Measurements from ENCODE around the gene PRCC. TPM values are rescaled to one million over a fixed set of nuclear protein-coding genes. Genes with fewer than 3 reads are reported as not detected.

The PRCC gene, protein sequence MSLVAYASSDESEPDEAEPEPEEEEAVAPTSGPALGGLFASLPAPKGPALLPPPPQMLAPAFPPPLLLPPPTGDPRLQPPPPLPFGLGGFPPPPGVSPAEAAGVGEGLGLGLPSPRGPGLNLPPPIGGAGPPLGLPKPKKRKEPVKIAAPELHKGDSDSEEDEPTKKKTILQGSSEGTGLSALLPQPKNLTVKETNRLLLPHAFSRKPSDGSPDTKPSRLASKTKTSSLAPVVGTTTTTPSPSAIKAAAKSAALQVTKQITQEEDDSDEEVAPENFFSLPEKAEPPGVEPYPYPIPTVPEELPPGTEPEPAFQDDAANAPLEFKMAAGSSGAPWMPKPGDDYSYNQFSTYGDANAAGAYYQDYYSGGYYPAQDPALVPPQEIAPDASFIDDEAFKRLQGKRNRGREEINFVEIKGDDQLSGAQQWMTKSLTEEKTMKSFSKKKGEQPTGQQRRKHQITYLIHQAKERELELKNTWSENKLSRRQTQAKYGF
- 10 to 100 TPM; 32.1 to 56.9 (median 44.2) TPM for total RNA-seq
- 10 to 100 TPM; 40.6 to 53.4 TPM for polyA plus RNA-seq
- long read RNA-seq, donor 1, transcript PRCC-201 (7 exons, 2,105 nt) = major isoform, 27 of 34 reads
- long read RNA-seq, donor 1, partial matches to known transcripts = 2 of 34 reads
- long read RNA-seq, donor 1, other reads (novel, unspliced or antisense) = 4 of 34 reads
- long read RNA-seq, donor 2, transcript PRCC-201 (7 exons, 2,105 nt) = major isoform, 27 of 47 reads
- long read RNA-seq, donor 2, partial matches to known transcripts = 16 of 47 reads
- long read RNA-seq, donor 2, other reads (novel, unspliced or antisense) = 4 of 47 reads
- long read RNA-seq, donor 3, transcript PRCC-201 (7 exons, 2,105 nt) = major isoform, 75 of 105 reads
- long read RNA-seq, donor 3, partial matches to known transcripts = 21 of 105 reads
- long read RNA-seq, donor 3, other reads (novel, unspliced or antisense) = 8 of 105 reads

DNA sequence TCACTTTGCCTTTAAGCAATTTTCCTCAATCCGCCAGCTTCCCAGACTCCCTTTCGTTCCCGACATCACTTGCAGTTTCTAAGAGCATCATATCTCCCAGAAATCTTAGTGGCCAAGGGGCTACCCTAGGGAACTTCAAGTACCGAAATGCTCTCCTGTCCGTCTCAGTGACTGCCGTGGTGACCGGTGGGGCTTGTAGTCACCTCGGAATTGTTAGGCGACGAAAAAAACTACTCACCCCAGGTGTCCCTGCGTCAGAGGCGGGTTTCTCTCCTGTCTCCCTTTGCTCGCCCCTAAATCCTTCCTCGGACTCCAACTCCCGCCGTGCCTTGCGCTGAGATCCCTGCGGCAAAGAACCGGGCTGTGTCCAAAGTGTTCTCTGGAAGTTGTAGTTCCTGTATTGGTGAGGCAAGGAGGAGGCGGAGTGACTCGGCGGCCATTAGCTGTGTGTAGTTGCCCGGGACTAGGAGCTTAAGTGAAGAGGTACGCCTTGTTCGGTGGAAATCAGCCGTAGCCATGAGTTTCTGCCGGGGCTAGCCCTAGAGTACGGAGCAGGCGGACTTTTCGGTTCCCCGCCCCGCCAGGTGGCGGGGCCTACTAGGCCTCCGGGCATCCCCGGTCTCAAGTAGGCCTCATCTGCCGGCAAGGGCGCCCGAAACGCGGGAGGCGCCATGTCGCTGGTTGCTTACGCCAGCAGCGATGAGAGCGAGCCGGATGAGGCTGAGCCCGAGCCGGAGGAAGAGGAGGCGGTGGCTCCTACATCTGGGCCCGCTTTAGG, at the start of gene PRCC:
TSS of gene PRCC (plus strand) at position 435 of the 778 bp plus-strand sequence. CDS start at position 672, 237 bp downstream.
- peaks cover 12 to 53% (median 45%) of the 10 kb centered on the region in 9 donors for H3K4me1 ChIP-seq
- H3K36me3 ChIP-seq = peaks cover 0 to 25% (median 0%) of the 10 kb centered on the region in 9 donors

GRCh38 chr1:156721131-156721530, 46.2 kb upstream of the PRCC start:
- TF ChIP-seq, protein P1, sequence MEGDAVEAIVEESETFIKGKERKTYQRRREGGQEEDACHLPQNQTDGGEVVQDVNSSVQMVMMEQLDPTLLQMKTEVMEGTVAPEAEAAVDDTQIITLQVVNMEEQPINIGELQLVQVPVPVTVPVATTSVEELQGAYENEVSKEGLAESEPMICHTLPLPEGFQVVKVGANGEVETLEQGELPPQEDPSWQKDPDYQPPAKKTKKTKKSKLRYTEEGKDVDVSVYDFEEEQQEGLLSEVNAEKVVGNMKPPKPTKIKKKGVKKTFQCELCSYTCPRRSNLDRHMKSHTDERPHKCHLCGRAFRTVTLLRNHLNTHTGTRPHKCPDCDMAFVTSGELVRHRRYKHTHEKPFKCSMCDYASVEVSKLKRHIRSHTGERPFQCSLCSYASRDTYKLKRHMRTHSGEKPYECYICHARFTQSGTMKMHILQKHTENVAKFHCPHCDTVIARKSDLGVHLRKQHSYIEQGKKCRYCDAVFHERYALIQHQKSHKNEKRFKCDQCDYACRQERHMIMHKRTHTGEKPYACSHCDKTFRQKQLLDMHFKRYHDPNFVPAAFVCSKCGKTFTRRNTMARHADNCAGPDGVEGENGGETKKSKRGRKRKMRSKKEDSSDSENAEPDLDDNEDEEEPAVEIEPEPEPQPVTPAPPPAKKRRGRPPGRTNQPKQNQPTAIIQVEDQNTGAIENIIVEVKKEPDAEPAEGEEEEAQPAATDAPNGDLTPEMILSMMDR (IDR thresholded peaks at IDR 0.05) = no peak
- Histone ChIP-seq H3K27ac (no peak overlapping the region), H3K4me3 (no peak overlapping the region), H3K27me3 (no peaks in the 10 kb centered on the region), H3K36me3 (peaks cover 0 to 63% (median 20%) of the 10 kb centered on the region in 9 donors), H3K4me1 (peaks cover 12 to 20% (median 15%) of the 10 kb centered on the region in 9 donors), H3K9me3 (no peaks in the 10 kb centered on the region)
- no peak for ATAC-seq
- WGBS, 2 donors = 55 to 56% methylated on average over 2 of the region's 2 CpGs
- DNase-seq = no peak
- intact Hi-C loops (cut with DNase I) = loop anchor here in 7 of 10 donors (2.0 to 10.0 kb wide), 4 partner anchors 30 to 204 kb away; partner anchors contain the start of genes INSRR (in 2 of the 7) and LRRC71 (in 1 of the 7)

More for the DNA sequence above, at the start of gene PRCC:
- 0 to 1% methylated on average over 49 to 50 of the region's 50 CpGs for WGBS, 2 donors
- TF ChIP-seq, protein P1 (IDR thresholded peaks at IDR 0.05) = no peak
- Histone ChIP-seq H3K9me3 (no peaks in the 10 kb centered on the region), H3K27ac (peak within 1 kb of the TSS; percentile 90 to 98 (median 96)), H3K27me3 (no peaks in the 10 kb centered on the region), H3K4me3 (peak within 1 kb of the TSS; percentile 73 to 99 (median 95))
- intact Hi-C loops (cut with DNase I) = loop anchor here in 7 of 10 donors (1.0 to 5.0 kb wide), 7 partner anchors 14 to 90 kb away; partner anchors contain the start of genes ISG20L2 (in 7 of the 7), METTL25B (in 7 of the 7), MRPL24 (in 2 of the 7) and HDGF (in 1 of the 7)
- DNase-seq = peak; percentile 94 to 99
- ATAC-seq = peak; percentile 96 to 98 (median 97)

DNA sequence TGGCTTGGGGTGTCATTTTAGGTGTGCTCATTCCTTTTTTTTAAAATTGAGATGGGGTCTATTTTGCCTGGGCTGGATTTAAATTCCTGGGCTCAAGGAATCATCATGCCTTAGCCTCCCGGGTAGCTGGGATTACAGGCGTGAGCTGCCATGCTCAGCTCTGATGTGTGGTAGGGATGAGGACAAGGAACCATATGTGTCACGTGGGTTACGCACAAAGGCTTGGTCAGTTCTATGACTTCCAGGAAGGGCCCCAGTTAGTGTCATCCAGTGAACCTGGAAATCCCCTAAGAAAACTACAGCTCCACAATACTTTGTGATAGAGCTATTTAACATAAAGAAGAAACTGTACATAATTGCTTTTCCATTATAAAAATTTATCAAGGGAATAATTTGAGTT, 45.8 kb upstream of the PRCC start:
- H3K4me3 ChIP-seq = no peak overlapping the region
- H3K36me3 ChIP-seq = peaks cover 0 to 63% (median 20%) of the 10 kb centered on the region in 9 donors
- peaks cover 16 to 24% (median 20%) of the 10 kb centered on the region in 9 donors for H3K4me1 ChIP-seq
- DNase-seq (no peak), ATAC-seq (no peak)
- no peak overlapping the region for H3K27ac ChIP-seq
- WGBS, 2 donors = 77 to 89% methylated on average over 4 of the region's 4 CpGs
- TF ChIP-seq, protein P1 (IDR thresholded peaks at IDR 0.05) = no peak
- intact Hi-C loops (cut with DNase I) = loop anchor here in 7 of 10 donors (2.0 to 10.0 kb wide), 4 partner anchors 31 to 203 kb away; partner anchors contain the start of genes INSRR (in 2 of the 7) and LRRC71 (in 1 of the 7)
- H3K27me3 ChIP-seq = no peaks in the 10 kb centered on the region
- H3K9me3 ChIP-seq = no peaks in the 10 kb centered on the region

All from heart right ventricle (tissue), 16 donors.